MCF 10A (cell line): ENCODE results near the gene PRR35. TPM values are rescaled to one million over a fixed set of nuclear protein-coding genes. Genes with fewer than 3 reads are reported as not detected.

Source experiments
- BruUV-seq: library from RNA; stranded (reverse); fragments of 400-500 nt; replicated peaks from 2 replicates; lab custom pipeline; 2021; lab: Mats Ljungman, UMichigan
- CTCF ChIA-PET: fragments of 300-600 bp; sonication (Branson Sonifier 250); formaldehyde crosslinking; extraction: SDS; loops from one replicate; lab custom pipeline; 2021; ENCODE audit warnings: antibody characterized with exemption, inconsistent platforms; lab: Yijun Ruan, JAX
- POLR2A ChIA-PET: fragments of 300-600, 350-650 bp; sonication (Branson Sonifier 250); formaldehyde crosslinking; extraction: SDS; loops from one replicate; lab custom pipeline; 2020; ENCODE audit warnings: antibody characterized with exemption, inconsistent platforms; lab: Yijun Ruan, JAX
- DNase-seq: peaks from one replicate; pipeline ENCODE4 v3.0.0-alpha.2; 2018; ENCODE audit not compliant: unreplicated experiment
- H3K27ac Mint-ChIP-seq: one replicate; pipeline ENCODE4 v1.8.0; 2022; ENCODE audit warnings: mild to moderate bottlenecking, low read depth, mixed read lengths; ENCODE audit not compliant: unreplicated experiment
- H3K27me3 Mint-ChIP-seq: one replicate; pipeline ENCODE4 v1.8.0; 2022; ENCODE audit warnings: mixed read lengths; ENCODE audit not compliant: insufficient read depth, unreplicated experiment
- H3K36me3 Mint-ChIP-seq: one replicate; pipeline ENCODE4 v1.8.0; 2022; ENCODE audit warnings: mild to moderate bottlenecking, moderate library complexity, mixed read lengths; ENCODE audit not compliant: insufficient read depth, unreplicated experiment
- H3K4me1 Mint-ChIP-seq: one replicate; pipeline ENCODE4 v1.8.0; 2022; ENCODE audit warnings: mixed read lengths; ENCODE audit not compliant: insufficient read depth, unreplicated experiment
- H3K4me3 Mint-ChIP-seq: one replicate; pipeline ENCODE4 v1.8.0; 2022; ENCODE audit warnings: mild to moderate bottlenecking, moderate library complexity, mixed read lengths; ENCODE audit not compliant: unreplicated experiment
- H3K9me3 Mint-ChIP-seq: one replicate; pipeline ENCODE4 v1.8.0; 2022; ENCODE audit warnings: mixed read lengths; ENCODE audit not compliant: unreplicated experiment
- CTCF ChIP-seq: fragments of 200-600 bp; IDR thresholded peaks from one replicate; pipeline ENCODE4 v1.8.0; 2022; ENCODE audit warnings: antibody characterized with exemption, mild to moderate bottlenecking; ENCODE audit not compliant: unreplicated experiment
- intact Hi-C: fragments of 100-400 bp; cut with micrococcal nuclease; formaldehyde crosslinking; loops from 2 replicates; pipeline ENCODE4 v1.14.1; 2022
- total RNA-seq: library from RNA; stranded (reverse); gene quantifications from 2 replicates; pipeline ENCODE4 v1.2.3, GENCODE V29; 2022

The PRR35 gene
- total RNA-seq, 1 experiment from 2014 or later, result not detected

- intact Hi-C loops, result no loop called here
- CTCF ChIA-PET, result interaction anchor here (0.6 kb wide), 1 partner anchor 123 kb away, joined by 3 read pairs; no protein-coding TSS in a partner anchor
- Mint-ChIP-seq H3K4me3 (no peak overlapping the region), H3K27ac (no peak overlapping the region), H3K4me1 (no peaks in the 10 kb centered on the region), H3K36me3 (no peaks in the 10 kb centered on the region), H3K9me3 (no peaks in the 10 kb centered on the region), H3K27me3 (no peaks in the 10 kb centered on the region)
- POLR2A ChIA-PET, result interaction anchor here (0.6 kb wide), 1 partner anchor 470 kb away, joined by 3 read pairs; no protein-coding TSS in a partner anchor
- BruUV-seq, result no TSS peak
- DNase-seq, result no peak
- no peak for TF ChIP-seq CTCF
These were observed 1.7 kb upstream of the PRR35 start for GRCh38 chr16:558298-559020.

GRCh38 chr16:559021-559380, 1.2 kb upstream of the PRR35 start:
- CTCF ChIA-PET, result interaction anchor here (0.6 to 0.7 kb wide), 2 partner anchors 9 to 124 kb away, joined by 3 read pairs; no protein-coding TSS in a partner anchor
- H3K4me3 Mint-ChIP-seq, result no peak overlapping the region
- intact Hi-C loops, result no loop called here
- no peak overlapping the region for H3K27ac Mint-ChIP-seq
- no peaks in the 10 kb centered on the region for H3K27me3 Mint-ChIP-seq
- POLR2A ChIA-PET, result no interaction called here
- TF ChIP-seq CTCF, result no peak
- no peaks in the 10 kb centered on the region for H3K9me3 Mint-ChIP-seq
- no peaks in the 10 kb centered on the region for H3K4me1 Mint-ChIP-seq
- DNase-seq, result no peak
- H3K36me3 Mint-ChIP-seq, result no peaks in the 10 kb centered on the region
- no TSS peak for BruUV-seq

GRCh38 chr16:559411-560203, 587 bp upstream of the PRR35 start:
- Mint-ChIP-seq H3K27me3 (no peaks in the 10 kb centered on the region), H3K4me3 (no peak overlapping the region), H3K36me3 (no peaks in the 10 kb centered on the region), H3K9me3 (no peaks in the 10 kb centered on the region), H3K4me1 (no peaks in the 10 kb centered on the region), H3K27ac (no peak overlapping the region)
- no TSS peak for BruUV-seq
- no peak for DNase-seq
- ChIA-PET POLR2A (no interaction called here), CTCF (interaction anchor here (0.6 to 0.7 kb wide), 3 partner anchors 9 to 124 kb away, joined by 3 read pairs; no protein-coding TSS in a partner anchor)
- TF ChIP-seq CTCF, result no peak
- intact Hi-C loops, result no loop called here
